NCI-H2196 treated with DMSO at 0.1 percent for 48 hours (cell line): Measurements from ENCODE around the gene RABGAP1L.

ENCODE experiments used
- DNase-seq: peaks from one replicate; lab custom pipeline; 2025; ENCODE audit not compliant: unreplicated experiment; lab: John Stamatoyannopoulos, UW

RABGAP1L gene

DNA sequence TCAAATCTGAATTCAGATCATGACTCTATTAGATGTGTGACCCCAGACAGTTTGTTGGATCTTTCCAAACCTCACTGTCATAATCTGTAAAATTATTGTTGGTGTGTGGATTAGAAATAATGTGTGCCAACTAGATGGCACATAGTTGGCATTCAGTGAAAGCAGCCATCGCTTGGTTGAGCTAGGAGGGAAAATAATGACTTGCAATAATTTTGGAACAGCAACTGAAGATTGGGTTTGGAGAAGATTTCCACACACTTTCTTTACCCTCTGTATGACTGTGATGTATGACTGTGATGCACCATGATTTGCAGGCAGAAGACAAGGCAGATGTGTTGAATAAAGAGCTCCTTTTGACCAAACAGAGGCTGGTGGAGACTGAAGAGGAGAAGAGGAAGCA lies 816.4 kb downstream of the RABGAP1L start:
- DNase-seq: no peak

DNA sequence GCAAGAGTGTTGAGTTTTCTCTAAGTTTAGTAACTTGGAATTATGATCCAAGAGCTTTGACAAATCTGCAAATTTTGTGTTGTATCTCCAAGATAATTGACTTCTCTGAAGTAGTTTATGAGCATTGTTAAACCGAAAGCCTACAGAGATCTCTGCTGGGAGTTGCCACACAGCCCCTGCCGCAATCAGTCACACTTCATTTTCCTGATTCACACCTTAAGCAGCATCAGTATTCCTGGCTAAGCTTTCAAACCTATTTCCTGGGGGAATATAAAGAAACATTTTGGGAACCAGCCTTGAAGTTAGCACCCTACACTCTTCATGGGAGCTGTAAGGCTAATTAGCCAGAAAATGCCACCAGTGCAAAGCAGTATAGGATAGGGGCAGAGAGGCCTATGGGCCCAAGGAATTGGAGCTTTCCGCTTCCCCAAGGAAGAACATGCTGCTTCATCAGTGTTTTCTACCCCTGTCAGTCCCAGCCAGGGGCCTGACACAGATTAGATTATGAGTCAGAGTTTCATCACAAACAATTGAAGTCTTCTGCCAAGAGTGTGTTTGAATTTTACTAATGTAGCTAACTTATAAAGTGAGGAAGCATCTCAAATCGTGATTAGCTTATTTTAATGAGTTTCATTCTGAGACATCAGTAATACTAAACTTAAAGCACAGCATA lies 817.3 kb downstream of the RABGAP1L start:
- no peak for DNase-seq

DNA sequence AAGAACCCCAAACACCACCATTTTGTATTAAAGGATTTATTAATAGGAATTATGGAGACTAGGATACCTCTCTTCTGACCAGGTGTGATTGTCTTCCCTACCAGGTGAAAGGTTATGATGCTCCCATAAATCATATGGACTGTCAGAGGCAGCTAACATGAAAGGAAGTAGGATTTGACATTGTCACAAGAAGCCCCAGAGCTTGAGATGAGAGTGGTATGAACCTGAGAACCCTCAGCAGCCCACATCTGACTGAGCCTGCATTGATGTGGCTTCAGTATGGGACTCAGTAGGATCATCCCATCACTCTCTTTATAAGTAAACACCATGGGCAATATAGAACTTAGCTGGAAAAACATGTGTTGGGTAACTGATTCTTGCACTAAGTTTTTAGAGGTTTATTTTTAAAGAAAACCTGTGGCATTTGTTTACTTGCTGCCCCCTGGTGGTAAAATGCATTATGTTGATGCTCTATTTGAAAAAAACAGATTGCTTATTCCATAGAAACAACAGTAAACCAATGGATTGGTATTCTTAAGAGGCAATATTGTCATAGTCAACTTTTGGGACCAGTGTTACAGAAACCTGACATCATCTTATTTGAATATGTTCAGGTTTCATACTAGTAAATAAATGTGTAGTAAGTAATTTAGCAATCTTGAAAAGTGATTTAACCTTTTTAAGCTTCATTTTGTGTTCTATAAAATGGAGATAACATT lies 823.8 kb downstream of the RABGAP1L start:
- DNase-seq: no peak

DNA sequence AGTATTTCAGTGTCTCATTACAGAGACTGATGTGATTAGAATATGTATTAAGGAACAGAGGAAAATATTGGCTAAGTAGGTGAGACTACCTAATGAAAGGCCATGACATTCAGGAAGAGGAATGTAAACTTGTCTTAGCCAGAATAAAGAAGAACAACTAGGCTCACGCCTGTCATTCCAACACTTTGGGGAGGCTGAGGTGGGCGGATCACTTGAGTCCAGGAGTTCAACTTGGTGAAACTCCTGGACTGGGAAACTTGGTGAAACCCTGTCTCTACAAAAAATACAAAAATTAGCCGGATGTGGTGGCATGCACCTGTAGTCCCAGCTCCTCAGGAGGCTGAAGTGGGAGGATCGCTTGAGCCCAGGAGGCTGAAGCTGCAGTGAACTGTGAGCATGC lies 825.6 kb downstream of the RABGAP1L start:
- no peak for DNase-seq

DNA sequence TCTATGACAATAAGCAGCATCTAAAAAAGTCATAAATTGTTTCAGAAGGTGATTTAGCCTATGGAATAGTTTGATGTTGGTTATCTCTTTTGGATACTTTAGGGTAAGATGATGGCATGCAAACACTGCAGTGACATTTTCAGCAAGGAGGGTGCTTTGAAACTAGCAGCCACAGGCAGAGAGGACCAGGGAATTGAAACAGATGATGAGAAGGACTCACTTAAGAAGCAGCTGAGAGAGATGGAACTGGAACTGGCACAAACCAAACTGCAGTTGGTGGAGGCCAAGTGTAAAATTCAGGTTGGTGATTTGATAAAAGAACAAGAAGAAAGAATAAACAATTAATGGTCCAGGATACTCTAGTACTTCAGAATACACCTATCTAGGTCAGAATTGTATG lies 829.2 kb downstream of the RABGAP1L start:
- no peak for DNase-seq

DNA sequence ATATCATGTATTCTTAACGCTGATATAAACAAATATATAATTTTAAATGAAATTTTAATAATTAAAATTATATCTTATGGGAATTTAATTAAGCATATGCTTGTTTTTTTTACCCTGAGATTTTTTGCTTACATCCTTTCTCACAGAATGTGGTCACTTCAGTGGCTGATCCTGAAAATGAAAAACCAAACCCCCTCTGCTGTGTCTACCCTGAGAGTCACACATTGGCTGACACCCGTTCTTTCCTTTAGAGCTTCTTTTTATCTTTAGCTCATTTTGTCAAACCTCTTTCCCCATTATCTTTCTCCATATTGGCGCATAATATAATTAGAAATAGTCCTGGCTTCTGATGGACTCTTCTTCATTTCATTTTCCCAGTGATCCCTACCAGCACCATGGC lies 829.7 kb downstream of the RABGAP1L start:
- DNase-seq: no peak

DNA sequence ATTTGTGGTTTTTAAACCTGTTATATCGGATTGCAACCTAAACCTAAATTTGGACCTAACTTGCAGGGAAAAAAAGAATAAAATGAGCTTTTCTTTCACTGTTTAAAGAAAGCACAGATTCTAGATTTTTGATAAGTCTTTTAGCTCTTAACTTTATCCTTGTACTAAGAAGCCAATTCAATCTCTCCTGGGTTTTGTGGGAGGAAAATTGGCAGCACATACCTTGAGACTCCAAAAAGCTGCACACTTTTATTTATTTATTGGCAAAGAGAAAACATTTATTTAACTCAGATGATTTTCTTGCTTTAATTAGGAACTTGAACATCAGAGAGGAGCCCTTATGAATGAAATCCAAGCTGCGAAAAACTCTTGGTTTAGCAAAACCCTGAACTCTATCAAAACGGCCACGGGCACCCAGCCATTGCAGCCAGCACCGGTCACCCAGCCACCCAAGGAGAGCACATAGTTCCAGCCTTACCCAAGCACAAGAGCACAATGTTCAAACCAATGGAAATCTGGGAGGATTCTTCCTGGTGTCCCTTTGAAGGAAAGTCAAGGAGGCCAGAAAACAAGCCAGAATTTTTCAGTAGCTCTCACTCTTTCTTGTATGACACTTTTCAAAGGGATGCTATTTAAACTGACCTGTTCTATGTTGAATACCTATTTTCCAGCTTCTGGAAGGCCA lies 830.4 kb downstream of the RABGAP1L start:
- no peak for DNase-seq

DNA sequence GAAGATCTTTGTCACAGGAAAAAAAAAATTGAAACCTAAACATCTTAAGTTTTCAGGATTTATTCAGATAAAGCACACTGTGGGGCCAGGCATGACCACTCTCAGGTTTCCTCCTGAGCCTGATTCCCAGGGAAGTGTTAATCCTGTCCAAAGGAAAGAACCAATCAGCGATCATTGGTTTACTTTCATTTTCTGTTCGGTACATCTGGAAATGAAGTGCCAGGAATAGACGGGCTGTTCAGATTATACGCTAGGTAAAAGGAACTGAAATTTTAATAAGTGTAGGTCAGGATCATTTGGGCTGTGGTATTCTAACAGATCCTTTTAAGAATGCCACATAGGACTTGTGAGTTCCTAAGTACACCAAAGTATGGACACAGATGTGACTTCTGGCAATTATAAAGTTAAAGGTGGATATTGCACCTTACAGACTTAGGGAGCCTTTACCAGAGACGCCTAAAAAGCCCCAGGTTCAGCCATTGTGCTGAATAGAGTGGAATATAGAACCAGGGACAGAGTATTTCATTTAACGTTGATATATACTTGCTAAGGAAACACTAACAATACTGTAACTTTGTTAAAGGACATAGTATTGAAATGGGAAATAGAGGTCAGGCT lies 831.2 kb downstream of the RABGAP1L start:
- DNase-seq: peak; percentile 72

DNA sequence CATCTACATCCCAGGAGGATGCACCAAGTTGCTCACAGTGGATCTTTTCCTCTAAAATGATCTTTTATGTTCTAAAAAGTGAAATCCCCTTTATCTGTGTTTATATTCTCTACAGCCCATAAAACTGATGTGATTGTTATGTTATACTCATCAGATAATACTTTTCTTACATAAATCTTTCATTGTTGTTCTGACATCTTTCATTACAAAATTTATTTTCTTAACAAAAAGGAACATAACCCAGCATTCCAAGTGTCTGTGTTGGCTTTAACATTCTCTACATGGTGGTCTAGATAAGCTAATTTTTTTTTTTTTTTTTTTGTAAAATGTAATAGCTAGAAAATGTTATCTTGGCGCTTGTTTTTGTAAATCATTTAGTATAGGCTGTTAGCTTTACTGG lies 832.2 kb downstream of the RABGAP1L start:
- no peak for DNase-seq

DNA sequence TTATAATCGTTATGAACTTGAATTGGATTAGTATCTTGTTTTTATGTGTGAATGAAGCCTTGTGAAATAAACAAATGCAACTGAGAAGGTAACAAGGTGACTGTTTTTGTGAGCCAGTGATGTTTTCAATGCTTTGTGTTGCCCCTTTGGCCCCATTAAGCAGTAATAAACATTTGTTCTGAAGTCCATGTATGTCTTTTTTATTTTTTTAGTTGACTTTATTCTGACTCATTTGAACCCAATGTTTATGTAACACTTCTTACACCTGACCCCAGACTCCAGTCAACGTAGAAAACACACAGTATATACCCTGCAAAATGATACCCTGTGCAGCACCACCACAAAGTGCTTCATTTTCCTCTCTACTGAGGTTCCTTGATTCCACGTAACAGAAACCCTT lies 835.8 kb downstream of the RABGAP1L start:
- DNase-seq: no peak

DNA sequence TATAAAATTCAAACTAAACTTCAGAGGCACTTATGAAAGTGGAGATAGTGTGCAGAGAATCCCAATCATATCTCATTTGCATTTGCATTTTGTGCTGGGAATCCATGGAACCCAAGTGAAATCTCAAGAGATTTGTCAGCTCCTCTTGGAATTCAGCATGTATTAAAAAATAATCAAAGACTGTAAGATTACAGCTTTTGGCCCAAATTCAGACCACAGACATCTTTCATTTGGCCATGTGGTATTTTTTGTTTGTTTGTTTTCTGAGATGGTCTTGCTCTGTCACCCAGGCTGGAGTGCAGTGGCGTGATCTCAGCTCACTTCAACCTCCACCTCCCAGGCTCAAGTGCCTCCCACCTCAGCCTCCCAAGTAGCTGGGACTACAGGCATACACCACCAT lies 836.6 kb downstream of the RABGAP1L start:
- no peak for DNase-seq

DNA sequence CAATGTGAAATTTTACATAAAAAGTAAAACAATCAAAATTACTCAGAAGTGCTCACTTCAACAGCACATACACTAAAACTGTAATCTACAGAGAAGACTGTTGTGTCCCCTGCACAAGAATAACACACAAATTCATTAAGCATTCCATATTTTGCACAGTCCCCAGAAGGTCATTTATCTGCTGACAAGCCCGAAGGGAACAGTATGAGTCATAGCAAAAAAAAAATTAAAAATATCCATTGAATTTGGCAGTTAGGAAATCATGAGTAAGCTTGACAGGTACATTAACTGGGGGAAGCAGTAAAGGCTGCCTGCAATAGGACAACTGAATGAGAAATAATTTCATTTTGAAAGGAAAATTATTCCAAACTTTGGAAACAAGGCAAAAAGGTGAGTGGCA lies 837.2 kb downstream of the RABGAP1L start:
- DNase-seq: no peak

DNA sequence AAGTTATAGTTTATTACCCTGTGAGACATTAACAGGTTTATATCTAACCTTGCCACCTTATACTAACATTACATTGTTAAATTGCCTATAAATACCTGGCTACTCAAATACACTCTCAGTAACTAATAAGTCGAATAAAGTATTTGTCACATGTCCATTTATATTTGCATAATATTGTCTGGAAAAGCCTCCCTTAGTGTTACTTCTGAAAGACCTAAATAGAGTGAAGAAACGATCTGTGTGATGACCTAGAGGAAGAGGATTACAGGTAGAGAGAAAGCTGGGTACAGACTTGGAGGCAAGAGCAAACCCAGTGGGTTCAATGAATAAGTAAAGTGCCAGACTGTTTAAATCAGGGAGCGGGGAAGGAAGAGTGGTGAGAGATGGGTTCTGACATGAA lies 837.7 kb downstream of the RABGAP1L start:
- no peak for DNase-seq

DNA sequence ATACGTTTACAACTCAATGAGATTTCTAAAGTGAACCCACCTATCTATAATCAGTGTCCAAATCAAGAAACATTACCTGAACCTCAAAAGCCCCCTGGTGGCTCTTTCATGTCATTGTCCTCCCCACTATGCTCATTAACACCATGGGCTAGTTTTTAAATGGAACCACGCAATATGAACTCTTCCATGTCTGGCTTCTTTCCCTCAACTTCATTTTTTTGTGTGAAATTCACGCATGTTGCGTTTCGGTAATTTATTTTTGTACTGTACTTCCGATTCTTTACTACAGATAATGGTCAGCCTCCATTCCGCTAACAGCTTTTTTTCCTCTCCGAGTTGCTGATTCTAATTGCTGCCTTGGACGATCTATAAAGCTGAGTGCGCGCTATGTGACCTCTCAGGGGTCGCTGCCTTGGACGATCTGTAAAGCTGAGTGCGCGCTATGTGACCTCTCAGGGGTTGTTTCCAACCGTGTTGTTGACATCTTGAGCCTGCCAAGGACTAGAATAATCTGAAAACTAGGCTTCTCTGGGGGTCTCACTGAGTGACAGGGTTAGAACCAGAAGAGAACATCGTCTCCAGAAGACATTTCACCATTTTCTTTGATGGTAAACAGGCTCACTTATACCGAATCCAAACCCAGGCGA lies 839.4 kb downstream of the RABGAP1L start:
- peak; percentile 61 for DNase-seq

DNA sequence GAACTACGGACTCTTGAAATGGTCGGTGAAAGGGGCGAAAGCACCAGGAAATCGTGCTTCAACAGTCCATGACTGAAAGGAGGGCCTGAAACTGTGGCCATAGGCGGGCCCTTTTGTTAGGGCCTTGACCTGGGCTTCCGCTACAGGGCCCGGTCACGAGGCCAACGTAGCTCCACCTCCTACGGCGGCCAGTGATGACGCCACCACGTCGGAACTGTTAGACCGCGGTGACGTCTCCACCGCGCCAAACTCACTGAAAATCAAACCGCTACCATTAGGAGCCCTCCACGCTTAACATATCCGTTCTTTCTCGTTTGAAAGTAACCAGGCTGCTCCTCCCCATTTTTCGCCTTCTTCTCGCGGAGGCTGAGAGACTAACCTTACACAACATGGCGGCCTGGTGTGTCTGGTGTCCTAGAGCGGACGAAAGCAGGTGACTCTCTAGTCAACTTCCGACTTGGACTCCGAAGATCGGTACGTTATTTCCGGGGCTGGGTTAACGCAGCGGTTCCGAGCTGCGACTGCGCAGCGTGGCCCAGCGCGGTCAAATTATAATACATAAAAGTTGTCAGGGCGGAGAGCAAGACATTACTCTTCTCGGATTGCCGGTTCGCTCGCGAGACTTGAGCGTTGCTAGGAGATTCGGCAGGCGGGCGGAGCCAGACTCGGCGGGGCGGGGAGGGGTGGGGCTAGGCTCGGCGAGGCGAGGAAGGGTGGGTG lies 840.1 kb downstream of the RABGAP1L start:
- DNase-seq: peak; percentile 99

DNA sequence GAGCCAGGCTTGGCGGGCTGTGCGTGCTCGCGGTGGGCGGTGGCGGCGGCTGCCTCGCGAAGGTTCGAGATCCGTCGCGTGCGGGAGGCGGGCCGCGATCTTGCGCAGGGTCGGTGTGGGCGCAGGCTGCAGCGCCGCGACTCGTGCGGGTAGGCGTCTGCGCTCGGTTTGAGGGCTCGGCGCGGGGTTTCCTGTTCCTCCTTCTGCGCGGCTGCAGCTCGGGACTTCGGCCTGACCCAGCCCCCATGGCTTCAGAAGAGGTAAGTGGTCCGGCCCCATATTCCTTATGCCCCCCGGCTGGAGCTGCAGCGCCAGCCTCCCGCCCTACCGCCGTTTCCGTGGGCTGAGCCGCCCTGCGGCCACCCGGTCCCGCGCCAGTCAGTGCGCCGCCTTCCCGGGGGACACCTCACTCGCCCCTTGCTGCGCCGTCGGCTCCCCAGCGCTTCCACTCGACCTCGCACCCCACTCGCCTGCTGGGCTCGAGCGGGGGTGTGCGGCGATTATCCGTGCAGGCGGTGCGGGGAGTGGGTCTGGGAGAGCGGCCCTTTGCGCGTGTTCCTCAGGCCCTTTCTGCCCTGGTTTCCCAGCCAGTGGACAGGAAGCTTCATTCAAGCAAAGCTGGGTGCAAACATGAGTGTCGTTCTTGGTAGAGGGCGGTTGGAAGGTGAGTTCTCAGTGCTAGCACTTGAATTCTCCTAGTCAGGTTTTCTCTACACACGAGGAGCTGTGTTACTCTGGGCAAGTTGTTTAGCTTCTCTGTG lies 840.8 kb downstream of the RABGAP1L start, which contains the start of gene CACYBP:
Gene CACYBP (plus strand): TSS at position 12 of the 761 bp plus-strand sequence. CDS start 234 bp downstream, at position 246.
- no peak for DNase-seq

DNA sequence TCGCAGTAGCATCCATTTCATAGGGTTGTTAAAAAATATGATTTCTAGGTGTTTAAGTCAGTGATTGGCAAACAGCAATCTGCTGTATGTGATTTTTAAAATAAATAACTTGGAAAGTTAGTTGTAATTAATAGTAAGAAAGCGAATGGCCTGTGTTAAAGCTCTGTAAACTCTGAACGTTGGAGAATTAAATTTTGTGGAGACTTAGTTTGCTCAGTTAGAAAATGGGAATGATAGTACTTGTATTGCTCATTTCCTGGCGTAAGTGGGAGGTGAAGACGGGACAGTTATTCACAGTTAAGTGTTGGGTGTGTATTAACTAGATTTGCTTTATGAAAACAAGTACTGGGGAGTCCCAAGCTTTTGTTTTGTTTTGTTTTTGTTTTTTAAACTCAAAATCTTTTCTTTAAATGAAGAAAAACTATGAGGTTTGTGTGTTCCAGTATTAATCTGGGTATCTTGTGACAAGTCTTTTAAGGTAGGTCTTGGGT lies 841.4 kb downstream of the RABGAP1L start:
- no peak for DNase-seq

DNA sequence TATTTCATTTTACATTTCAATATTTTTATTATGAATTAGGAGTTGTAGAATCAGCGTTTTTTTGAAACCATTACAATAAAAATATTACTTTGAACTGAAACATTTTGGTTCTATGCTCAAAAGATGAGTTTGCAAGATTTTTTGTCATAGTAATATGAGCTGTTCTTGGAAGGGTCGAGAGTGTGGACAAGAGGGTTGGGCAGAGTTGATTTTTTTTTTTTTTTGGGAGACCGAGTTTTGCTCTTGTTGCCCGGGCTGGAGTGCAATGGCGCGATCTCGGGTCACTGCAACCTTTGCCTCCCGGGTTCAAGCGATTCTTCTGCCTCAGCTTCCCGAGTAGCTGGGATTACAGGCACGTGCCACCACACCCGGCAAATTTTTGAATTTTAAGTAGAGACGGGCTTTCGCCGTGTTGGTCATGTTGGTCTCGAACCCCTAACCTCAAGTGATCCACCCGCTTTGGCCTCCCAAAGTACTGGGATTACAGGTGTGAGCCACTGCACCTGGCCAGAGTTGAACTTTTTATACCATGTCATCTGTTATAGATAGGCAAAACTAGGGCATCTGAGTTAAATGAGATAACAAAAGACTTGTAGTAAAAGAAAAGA lies 843.7 kb downstream of the RABGAP1L start:
- no peak for DNase-seq

DNA sequence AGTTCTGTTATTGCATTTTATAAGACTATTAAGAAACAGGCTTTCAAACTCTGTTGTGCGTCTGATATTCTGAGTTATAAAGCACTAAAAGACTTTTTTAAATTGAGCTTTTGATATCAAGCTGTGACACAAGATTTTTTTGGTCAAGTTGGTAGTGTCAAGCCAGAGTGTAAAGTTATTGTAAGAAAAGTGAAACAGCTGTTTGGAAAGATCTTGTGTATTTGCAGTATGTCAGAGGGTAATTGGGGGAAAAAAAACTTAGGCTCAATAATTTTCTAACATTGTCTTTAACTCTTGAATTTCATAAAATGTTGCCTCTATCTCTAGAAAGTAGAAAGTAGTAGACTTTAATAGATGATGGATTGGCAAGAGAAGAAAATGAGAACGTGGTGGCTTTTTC lies 844.2 kb downstream of the RABGAP1L start:
- DNase-seq: no peak
